ENCODE results near the gene TNS3. TPM values are rescaled to one million over a fixed set of nuclear protein-coding genes. Genes with fewer than 3 reads are reported as not detected.

TNS3 gene
- total RNA-seq, 1 donor from 2014 or later = 4.6 TPM

GRCh38 chr7:47295606-47296005, 286.3 kb downstream of the TNS3 start:
- no peak for ATAC-seq

- ATAC-seq = no peak
These were observed 287.2 kb downstream of the TNS3 start for GRCh38 chr7:47294556-47295222.

- ATAC-seq = no peak
These were observed 287.9 kb downstream of the TNS3 start for GRCh38 chr7:47293884-47294555.

GRCh38 chr7:47292832-47293309, 289.0 kb downstream of the TNS3 start:
- no peak for ATAC-seq

- peak; percentile 97 for ATAC-seq
These were observed 290.3 kb downstream of the TNS3 start for GRCh38 chr7:47291461-47292081.

GRCh38 chr7:47290867-47291266, 291.0 kb downstream of the TNS3 start:
- ATAC-seq = no peak

- no peak for ATAC-seq
These were observed 291.4 kb downstream of the TNS3 start for GRCh38 chr7:47290466-47290865.

- no peak for ATAC-seq
These were observed 293.9 kb downstream of the TNS3 start for GRCh38 chr7:47288060-47288459.

- ATAC-seq = no peak
These were observed 295.9 kb downstream of the TNS3 start for GRCh38 chr7:47285860-47286491.

GRCh38 chr7:47284691-47285635, 296.9 kb downstream of the TNS3 start:
- no peak for ATAC-seq

- peak; percentile 71 for ATAC-seq
These were observed 298.3 kb downstream of the TNS3 start for GRCh38 chr7:47283497-47284131.

- ATAC-seq = no peak
These were observed 299.0 kb downstream of the TNS3 start for GRCh38 chr7:47282790-47283496.

GRCh38 chr7:47281966-47282643, 299.8 kb downstream of the TNS3 start:
- ATAC-seq = no peak

- ATAC-seq = no peak
These were observed 300.8 kb downstream of the TNS3 start for GRCh38 chr7:47281161-47281560.

- ATAC-seq = no peak
These were observed 301.8 kb downstream of the TNS3 start for GRCh38 chr7:47280114-47280513.

GRCh38 chr7:47278043-47278442, 303.9 kb downstream of the TNS3 start:
- ATAC-seq = no peak

GRCh38 chr7:47277321-47277781, 304.6 kb downstream of the TNS3 start:
- ATAC-seq = no peak

- ATAC-seq = no peak
These were observed 307.7 kb downstream of the TNS3 start for GRCh38 chr7:47273974-47274766.

GRCh38 chr7:47273088-47273487, 308.8 kb downstream of the TNS3 start:
- no peak for ATAC-seq

Measured in esophagus mucosa (tissue), 1 donor.